Fibroblast of mammary gland (primary cell): ENCODE data around the gene APOBEC2.

Experiments used
- DNase-seq: peaks from one replicate; pipeline ENCODE4 v3.0.0-alpha.2; 2010; ENCODE audit warnings: low read depth
- H3K4me3 ChIP-seq: 2 replicates; pipeline ENCODE4 v1.5.1; 2011; ENCODE audit warnings: low read depth, mild to moderate bottlenecking, low read length, moderate library complexity; ENCODE audit not compliant: control insufficient read depth
- CTCF ChIP-seq: conservative IDR thresholded peaks from 2 replicates; pipeline ENCODE4 v1.5.1; 2011; ENCODE audit warnings: low read depth, low read length, inconsistent platforms; ENCODE audit not compliant: control insufficient read depth, insufficient read depth

Gene APOBEC2

GRCh38 chr6:41027241-41027640 is 25.8 kb upstream of the APOBEC2 start:
- H3K4me3 ChIP-seq, result peak overlapping the region; percentile 37
- DNase-seq, result no peak
- no peak for TF ChIP-seq CTCF

DNA sequence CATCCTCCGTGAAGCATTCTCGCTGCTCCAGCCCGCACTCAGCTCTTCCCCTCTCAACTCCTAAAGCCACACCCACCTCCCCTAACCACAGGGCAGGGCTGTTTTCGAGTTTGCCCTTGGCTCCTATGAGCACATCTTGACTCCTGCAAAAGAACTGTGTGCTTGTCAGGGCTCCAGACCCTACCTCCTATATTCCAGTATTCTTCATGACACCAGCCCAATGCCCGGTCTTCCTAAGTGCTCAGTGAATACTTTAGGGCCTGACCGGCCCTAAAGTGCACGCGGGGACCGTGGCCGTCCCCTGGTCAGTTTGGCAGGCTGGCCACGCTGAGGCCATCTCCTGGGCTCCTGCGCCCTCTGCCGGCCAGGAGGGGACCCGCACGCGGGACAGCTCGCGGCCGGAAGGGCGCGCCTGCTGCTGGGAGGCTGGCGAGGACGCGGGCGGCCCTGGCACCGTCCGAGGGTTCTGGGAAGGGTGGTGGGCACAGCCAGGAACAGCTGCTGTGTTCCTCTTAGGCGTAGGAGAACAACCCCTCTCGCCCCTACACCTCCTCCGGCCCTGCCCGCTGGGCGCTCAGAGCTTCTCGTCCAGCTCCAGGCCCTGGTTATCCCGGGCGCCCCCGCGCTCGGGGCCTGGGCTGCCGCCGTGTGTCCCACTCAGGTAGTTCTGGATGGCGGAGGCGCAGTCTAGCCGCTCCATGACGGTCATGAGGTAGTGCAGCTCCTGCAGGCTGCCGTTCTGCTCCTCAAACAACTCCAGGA is 25.0 kb upstream of the APOBEC2 start:
- H3K4me3 ChIP-seq, result peak overlapping the region; percentile 44
- TF ChIP-seq CTCF, result peak; percentile 60
- DNase-seq, result peak; percentile 57

DNA sequence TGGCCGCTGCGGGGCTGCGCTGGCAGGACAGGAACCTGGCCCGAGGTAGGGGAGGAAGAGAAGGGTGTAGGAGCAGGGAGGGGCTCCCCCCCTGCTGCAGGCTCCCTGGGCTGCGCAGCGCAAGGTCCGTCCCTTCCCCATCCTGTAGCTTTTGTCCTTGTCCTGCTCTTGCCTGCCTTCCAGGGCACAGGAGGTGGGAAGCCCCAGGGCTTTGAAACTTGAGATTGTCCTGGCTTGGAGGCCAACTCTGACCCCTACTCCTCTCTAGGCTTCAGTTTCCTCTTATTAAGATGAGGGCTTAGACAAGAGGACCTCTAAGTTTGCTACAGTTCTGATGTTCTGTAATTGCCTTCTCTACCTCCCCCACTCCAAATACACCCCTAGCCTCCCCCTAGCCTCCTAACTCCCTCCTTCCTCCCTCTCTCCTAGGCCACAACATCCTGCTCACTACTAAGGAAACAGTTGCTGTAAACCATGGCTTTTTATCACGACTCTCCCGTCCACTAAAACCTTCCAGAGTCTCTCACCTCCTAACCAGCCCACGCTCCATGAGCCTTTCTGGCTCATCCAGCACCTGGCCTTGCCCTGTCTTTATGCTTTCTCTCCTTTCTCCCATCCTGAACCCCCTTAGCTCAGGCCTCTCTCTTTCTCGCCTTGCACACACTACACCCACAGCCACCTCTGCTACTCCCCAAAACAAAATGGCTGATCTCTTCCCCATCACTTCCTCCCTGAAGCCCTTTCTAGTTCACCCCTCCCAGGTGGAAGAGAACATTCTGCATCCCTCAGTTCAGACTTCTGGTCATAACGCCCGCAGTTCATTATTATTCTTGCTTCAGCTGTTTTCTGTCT is 24.2 kb upstream of the APOBEC2 start:
- DNase-seq, result no peak

GRCh38 chr6:41032830-41033229 is 20.2 kb upstream of the APOBEC2 start:
- no peak overlapping the region for H3K4me3 ChIP-seq
- TF ChIP-seq CTCF, result no peak
- no peak for DNase-seq

More for the DNA sequence above, 24.2 kb upstream of the APOBEC2 start:
- no peak for TF ChIP-seq CTCF
- H3K4me3 ChIP-seq, result peak overlapping the region; percentile 44

DNA sequence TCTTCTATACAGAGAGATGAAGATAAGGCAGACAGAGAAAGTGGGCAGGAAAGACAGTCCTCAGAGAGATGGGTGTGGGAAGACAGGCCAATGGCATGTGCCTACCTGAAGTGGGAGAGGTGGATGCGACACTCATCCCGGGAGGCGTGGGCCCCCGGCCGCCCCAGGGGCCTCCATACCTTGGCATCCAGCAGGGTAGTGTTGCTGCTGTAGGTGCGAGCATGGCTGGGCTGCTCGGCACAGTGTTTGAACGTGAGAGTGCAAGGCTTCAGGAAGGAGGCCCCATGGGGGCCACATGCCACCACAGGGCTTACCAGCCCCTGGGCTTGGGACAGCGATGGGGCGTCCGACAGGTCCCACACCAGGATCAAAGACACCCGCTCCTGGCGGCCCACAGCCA is 19.2 kb upstream of the APOBEC2 start:
- no peak for TF ChIP-seq CTCF
- DNase-seq, result no peak
- H3K4me3 ChIP-seq, result no peak overlapping the region

- H3K4me3 ChIP-seq, result no peak overlapping the region
- no peak for DNase-seq
- no peak for TF ChIP-seq CTCF
Observed at GRCh38 chr6:41036186-41036585, 16.8 kb upstream of the APOBEC2 start.
